HG02943 (cell line): ENCODE results near the gene CLSTN2.
"Not testable (repeated sequence)": the region's sequence is repeated elsewhere in the genome, so short reads cannot be mapped to it uniquely, and the experiment has no call there.

Experiments used
- ATAC-seq: cut with Tn5 transposase; IDR thresholded peaks from one replicate; pipeline ENCODE4 v1.9.1; 2021; ENCODE audit warnings: mild to moderate bottlenecking, low read depth, moderate library complexity; ENCODE audit not compliant: unreplicated experiment

CLSTN2 gene

GRCh38 chr3:140394488-140395133 is 459.6 kb downstream of the CLSTN2 start:
- no peak for ATAC-seq

DNA sequence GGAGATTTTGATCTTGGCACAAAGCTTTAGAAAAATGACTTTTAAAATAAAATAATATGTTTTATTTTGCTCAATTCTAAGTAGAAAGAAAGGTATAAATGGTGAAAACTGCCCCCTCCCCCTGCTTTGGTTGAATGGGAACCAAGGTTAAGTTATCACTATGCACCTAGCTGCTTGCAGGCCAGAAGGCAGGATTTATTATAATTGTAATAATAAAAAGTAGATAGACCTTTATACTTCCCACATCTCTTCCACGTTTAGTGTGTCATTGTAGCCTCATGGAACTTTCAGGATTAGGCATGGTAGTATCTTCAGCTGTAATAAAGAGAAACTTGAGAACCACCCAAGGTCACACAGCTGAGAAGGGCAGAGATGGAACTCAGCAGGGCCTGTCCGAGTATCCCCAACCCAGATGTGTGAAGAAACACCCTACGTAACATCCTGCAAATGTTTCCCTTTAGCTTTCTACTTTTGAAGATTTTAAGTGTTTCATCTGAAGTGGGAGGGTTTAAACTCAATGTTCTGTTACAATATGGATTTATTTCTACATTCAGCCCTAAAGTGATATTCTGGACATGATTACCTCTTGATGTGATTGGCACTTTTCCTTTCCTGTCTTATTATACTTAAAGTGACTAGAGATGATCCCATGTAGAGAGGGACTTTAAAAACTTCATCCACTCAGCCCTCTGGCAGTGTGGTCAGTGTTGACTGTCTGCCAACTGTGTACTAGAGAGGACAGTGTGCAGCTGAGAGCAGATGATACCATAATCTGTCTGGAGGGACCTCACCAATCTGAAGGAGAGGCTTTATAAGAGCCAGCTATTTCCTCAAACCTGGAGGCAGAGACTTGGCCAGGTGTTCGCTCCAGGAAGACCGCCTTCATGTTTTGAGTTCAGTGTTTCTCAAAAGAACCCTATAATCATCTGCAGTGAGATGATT is 460.4 kb downstream of the CLSTN2 start:
- ATAC-seq = no peak

- ATAC-seq = no peak
Measured at GRCh38 chr3:140396110-140396509, 461.1 kb downstream of the CLSTN2 start.

GRCh38 chr3:140397847-140398246 is 462.9 kb downstream of the CLSTN2 start:
- no peak for ATAC-seq

DNA sequence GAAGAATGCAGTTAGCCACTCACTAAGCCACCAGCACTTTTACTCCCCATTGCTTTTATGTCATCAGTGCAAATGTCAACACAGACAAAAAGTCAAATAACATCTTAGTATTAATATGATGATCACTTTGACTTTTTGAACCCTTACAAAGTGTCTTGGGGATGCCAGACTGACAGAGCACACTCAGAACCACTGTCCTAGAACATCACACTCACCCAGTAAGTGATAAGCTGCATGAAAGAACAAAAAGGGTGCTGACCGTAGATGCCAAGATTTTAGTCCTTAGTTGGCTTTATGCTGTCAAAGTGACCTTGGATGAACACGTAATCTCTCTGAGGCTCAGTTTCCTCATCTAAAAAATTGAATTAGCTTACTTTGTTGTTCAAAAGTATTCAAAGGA is 463.4 kb downstream of the CLSTN2 start:
- no peak for ATAC-seq

DNA sequence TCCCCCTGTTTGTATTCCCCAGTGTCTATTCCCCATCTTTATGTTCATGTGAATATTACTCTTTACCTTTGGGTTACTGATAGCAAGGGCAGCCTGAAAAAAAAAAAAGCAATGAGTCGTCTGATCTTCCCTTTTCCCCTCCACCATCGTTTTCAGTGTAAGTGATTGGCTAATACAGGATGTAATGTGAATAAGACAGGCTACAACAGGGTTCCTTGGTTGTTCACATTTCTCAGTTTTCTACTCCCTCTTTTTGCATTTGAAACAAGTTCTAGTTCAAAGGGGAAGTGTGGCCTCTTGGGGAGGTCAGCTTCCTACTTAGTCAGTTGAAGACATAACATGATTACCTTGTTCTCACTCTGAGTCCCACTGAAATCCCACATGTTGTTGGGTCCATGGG is 464.9 kb downstream of the CLSTN2 start:
- ATAC-seq = no peak

DNA sequence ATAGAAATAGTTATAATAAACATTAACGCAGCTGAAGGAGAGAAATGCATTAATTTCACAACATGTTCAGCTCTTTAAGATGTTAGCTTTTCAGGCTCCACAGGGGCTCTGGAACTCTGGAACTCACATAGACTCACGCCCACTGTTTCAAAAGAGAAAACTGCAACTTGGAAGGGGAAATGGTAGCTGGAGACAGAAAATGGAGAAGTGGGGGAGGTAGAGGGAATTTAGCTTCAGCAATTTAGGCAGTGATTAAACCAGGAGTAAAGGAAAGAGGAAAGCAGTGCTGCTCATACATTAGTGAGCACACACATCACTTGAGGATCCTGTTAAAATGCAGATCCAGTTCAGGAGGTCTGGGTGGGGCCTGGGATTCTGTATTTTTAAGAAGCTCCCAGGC is 468.1 kb downstream of the CLSTN2 start:
- no peak for ATAC-seq

DNA sequence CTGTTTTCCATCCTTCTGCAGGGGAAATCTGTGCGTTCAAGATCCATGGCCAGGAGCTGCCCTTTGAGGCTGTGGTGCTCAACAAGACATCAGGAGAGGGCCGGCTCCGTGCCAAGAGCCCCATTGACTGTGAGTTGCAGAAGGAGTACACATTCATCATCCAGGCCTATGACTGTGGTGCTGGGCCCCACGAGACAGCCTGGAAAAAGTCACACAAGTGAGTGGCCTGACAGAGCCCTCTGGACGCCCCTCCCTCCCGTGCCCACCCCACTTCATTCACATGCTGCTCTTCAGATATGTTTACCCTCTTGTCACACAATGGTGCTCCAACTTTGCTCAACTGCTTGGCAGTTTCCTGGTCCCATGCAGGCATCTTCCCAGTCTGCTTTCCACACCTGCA is 468.6 kb downstream of the CLSTN2 start:
- no peak for ATAC-seq

DNA sequence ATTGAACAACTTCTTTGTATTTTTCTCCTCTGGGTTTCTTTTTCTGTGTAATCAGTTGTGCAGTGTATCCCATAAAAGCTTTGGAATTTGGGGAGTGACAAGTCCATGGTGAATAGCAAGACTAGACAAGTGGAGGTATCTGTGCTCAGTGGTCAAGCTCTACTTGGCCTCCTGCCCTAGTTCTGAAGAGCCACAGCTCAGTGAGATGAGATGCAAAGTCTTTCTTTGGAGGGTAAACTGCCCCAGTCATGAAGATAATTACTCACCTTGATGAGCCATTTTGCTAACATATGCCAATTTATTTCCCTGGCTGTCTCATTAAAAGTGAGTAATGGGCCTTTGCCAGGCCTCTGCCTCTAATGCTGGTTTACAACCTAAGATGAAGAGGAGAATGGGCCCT is 471.7 kb downstream of the CLSTN2 start:
- ATAC-seq = no peak

- no peak for ATAC-seq
Measured at GRCh38 chr3:140408252-140408651, 473.3 kb downstream of the CLSTN2 start.

GRCh38 chr3:140416666-140417065 is 481.7 kb downstream of the CLSTN2 start:
- ATAC-seq = no peak

- no peak for ATAC-seq
Measured at GRCh38 chr3:140420621-140421357, 485.8 kb downstream of the CLSTN2 start.

- ATAC-seq = no peak
Measured at GRCh38 chr3:140421884-140422283, 486.9 kb downstream of the CLSTN2 start.

- ATAC-seq = no peak
Measured at GRCh38 chr3:140423146-140423545, 488.2 kb downstream of the CLSTN2 start.

GRCh38 chr3:140423574-140423973 is 488.6 kb downstream of the CLSTN2 start:
- not testable (repeated sequence) for ATAC-seq

DNA sequence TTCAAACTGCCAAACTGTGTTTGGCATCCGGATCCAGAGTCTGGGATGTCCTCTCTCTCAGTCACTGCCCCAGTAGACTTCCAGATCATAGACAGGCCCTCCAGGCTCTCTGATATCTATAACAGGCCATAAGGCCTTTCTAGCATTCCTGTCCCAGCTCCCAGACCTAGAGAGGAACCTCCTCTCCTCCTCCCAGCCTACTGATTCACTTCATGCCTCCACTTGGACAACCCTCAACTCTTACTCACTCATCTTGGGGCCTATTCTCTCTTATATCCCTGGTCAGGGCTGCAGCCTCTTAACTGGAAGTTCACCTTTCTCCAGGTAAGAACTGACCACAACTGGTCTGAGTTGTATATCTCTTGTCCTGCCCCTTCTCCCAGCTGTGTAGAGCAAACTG is 489.2 kb downstream of the CLSTN2 start:
- no peak for ATAC-seq

GRCh38 chr3:140424726-140425125 is 489.7 kb downstream of the CLSTN2 start:
- no peak for ATAC-seq

GRCh38 chr3:140427786-140428185 is 492.8 kb downstream of the CLSTN2 start:
- ATAC-seq = no peak

GRCh38 chr3:140428380-140428779 is 493.4 kb downstream of the CLSTN2 start:
- ATAC-seq = no peak

DNA sequence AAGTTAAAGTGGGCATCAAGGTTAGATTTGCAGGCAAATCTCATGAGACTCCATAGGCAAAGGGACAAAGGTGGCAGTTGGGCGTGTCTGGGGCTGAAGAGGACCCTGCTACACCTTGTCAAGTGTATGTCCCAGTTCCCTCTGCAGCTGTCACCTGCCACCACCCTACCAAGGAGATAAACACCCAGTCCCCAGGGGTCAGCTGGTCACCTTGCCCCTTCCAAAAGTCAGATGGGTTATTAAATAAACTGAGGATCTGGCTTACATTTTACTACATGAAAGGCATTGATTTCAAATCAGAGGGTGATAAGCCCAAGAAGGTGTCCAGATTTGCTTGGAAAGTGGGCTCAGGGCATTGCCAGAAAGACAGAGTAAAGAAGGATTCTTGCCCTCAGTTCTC is 494.8 kb downstream of the CLSTN2 start:
- ATAC-seq = no peak

- ATAC-seq = no peak
Measured at GRCh38 chr3:140430494-140430893, 495.5 kb downstream of the CLSTN2 start.
